H9 (cell line): ENCODE data around the gene SRSF7. TPM values are rescaled to one million over a fixed set of nuclear protein-coding genes. Genes with fewer than 3 reads are reported as not detected.

ENCODE experiments used
- DNase-seq: peaks from one replicate; pipeline ENCODE4 v3.0.0-alpha.2; 2017
- H2AFZ ChIP-seq: one replicate; pipeline ENCODE4 v1.6.1; 2013; ENCODE audit warnings: mild to moderate bottlenecking, low read length, control low read depth, moderate library complexity
- H2AK5ac ChIP-seq: 2 replicates; pipeline ENCODE4 v1.6.1; 2013; ENCODE audit warnings: low read length, control low read depth, mixed read lengths; ENCODE audit not compliant: insufficient read length
- H2BK120ac ChIP-seq: one replicate; pipeline ENCODE4 v1.6.1; 2013; ENCODE audit warnings: low read depth, mild to moderate bottlenecking, low read length, control low read depth, inconsistent platforms; ENCODE audit not compliant: poor library complexity, severe bottlenecking
- H2BK12ac ChIP-seq: 2 replicates; pipeline ENCODE4 v1.6.1; 2013; ENCODE audit warnings: low read length, control low read depth, mixed read lengths, low read depth; ENCODE audit not compliant: insufficient read length
- H2BK15ac ChIP-seq: 2 replicates; pipeline ENCODE4 v1.6.1; 2013; ENCODE audit warnings: low read depth, low read length, control low read depth
- H2BK20ac ChIP-seq: one replicate; pipeline ENCODE4 v1.6.1; 2013; ENCODE audit warnings: low read depth, mild to moderate bottlenecking, low read length, control low read depth, inconsistent platforms; ENCODE audit not compliant: poor library complexity, severe bottlenecking
- H2BK5ac ChIP-seq: 2 replicates; pipeline ENCODE4 v1.6.1; 2013; ENCODE audit warnings: low read length, control low read depth, mixed read lengths; ENCODE audit not compliant: insufficient read length
- H3K14ac ChIP-seq: 2 replicates; pipeline ENCODE4 v1.6.1; 2013; ENCODE audit warnings: low read length, control low read depth; ENCODE audit not compliant: insufficient read depth
- H3K18ac ChIP-seq: 2 replicates; pipeline ENCODE4 v1.6.1; 2013; ENCODE audit warnings: low read depth, mild to moderate bottlenecking, mixed read lengths, low read length, control low read depth; ENCODE audit not compliant: insufficient read length
- H3K23ac ChIP-seq: 2 replicates; pipeline ENCODE4 v1.6.1; 2013; ENCODE audit warnings: low read length, control low read depth, mixed read lengths, low read depth; ENCODE audit not compliant: insufficient read length
- H3K23me2 ChIP-seq: 2 replicates; pipeline ENCODE4 v1.6.1; 2013; ENCODE audit warnings: low read depth, mild to moderate bottlenecking, mixed read lengths, low read length, control low read depth; ENCODE audit not compliant: insufficient read length, poor library complexity, severe bottlenecking
- H3K27ac ChIP-seq: 2 replicates; pipeline ENCODE4 v1.5.1; 2013; ENCODE audit warnings: low read length, control low read depth, mixed read lengths, low read depth; ENCODE audit not compliant: insufficient read length
- H3K27me3 ChIP-seq: 2 replicates; pipeline ENCODE4 v1.6.1; 2013; ENCODE audit warnings: low read length, control low read depth, inconsistent platforms; ENCODE audit not compliant: insufficient read depth
- H3K4ac ChIP-seq: 2 replicates; pipeline ENCODE4 v1.6.1; 2013; ENCODE audit warnings: low read depth, mild to moderate bottlenecking, control low read depth, inconsistent platforms, low read length, moderate library complexity
- H3K4me1 ChIP-seq: 2 replicates; pipeline ENCODE4 v1.6.1; 2013; ENCODE audit warnings: low read length, control low read depth, inconsistent platforms; ENCODE audit not compliant: insufficient read depth
- H3K4me2 ChIP-seq: 2 replicates; pipeline ENCODE4 v1.6.1; 2013; ENCODE audit warnings: low read length, control low read depth, mixed read lengths; ENCODE audit not compliant: insufficient read length, insufficient read depth
- H3K56ac ChIP-seq: 2 replicates; pipeline ENCODE4 v1.6.1; 2013; ENCODE audit warnings: low read depth, mild to moderate bottlenecking, mixed read lengths, low read length, control low read depth; ENCODE audit not compliant: insufficient read length
- H3K79me1 ChIP-seq: 2 replicates; pipeline ENCODE4 v1.6.1; 2013; ENCODE audit warnings: low read depth, mild to moderate bottlenecking, moderate library complexity, low read length, control low read depth, inconsistent platforms; ENCODE audit not compliant: insufficient read depth, poor library complexity, severe bottlenecking
- H3K79me2 ChIP-seq: 2 replicates; pipeline ENCODE4 v1.6.1; 2013; ENCODE audit warnings: low read length, control low read depth, inconsistent platforms; ENCODE audit not compliant: insufficient read depth
- H3K9ac ChIP-seq: 2 replicates; pipeline ENCODE4 v1.6.1; 2013; ENCODE audit warnings: low read length, control low read depth, mixed read lengths; ENCODE audit not compliant: insufficient read length; ENCODE audit errors: extremely low read depth
- H3K9me3 ChIP-seq: one replicate; pipeline ENCODE4 v1.6.1; 2013; ENCODE audit warnings: low read depth, low read length, inconsistent platforms; ENCODE audit not compliant: control insufficient read depth
- H3T11ph ChIP-seq: one replicate; pipeline ENCODE4 v1.6.1; 2013; ENCODE audit warnings: mild to moderate bottlenecking, low read length, control low read depth, inconsistent platforms
- H4K20me1 ChIP-seq: one replicate; pipeline ENCODE4 v1.6.1; 2013; ENCODE audit not compliant: control insufficient read depth, insufficient read length, insufficient read depth
- H4K5ac ChIP-seq: 2 replicates; pipeline ENCODE4 v1.6.1; 2013; ENCODE audit warnings: low read depth, mild to moderate bottlenecking, mixed read lengths, low read length, control low read depth; ENCODE audit not compliant: insufficient read length
- H4K8ac ChIP-seq: replicated peaks from 2 replicates; pipeline ENCODE4 v1.6.1; 2013; ENCODE audit warnings: low read length, control low read depth, mixed read lengths, low read depth; ENCODE audit not compliant: insufficient read length
- H4K91ac ChIP-seq: 2 replicates; pipeline ENCODE4 v1.6.1; 2013; ENCODE audit warnings: low read depth, mild to moderate bottlenecking, moderate library complexity, mixed read lengths, low read length, control low read depth; ENCODE audit not compliant: insufficient read length
- H3K27ac Mint-ChIP-seq, 3 experiments: 2 replicates in 2 of 3; 3 replicates in 1 of 3; pipeline ENCODE4 v1.8.0; 2020 to 2021; ENCODE audit warnings: mixed read lengths in 3 of 3, mild to moderate bottlenecking in 1 of 3, moderate library complexity in 1 of 3
- H3K27me3 Mint-ChIP-seq: 2 replicates; pipeline ENCODE4 v1.8.0; 2021; ENCODE audit warnings: low read depth, mild to moderate bottlenecking, moderate library complexity, mixed read lengths
- H3K36me3 Mint-ChIP-seq, 3 experiments: 2 replicates in 2 of 3; 3 replicates in 1 of 3; pipeline ENCODE4 v1.8.0; 2020 to 2021; ENCODE audit warnings: low read depth in 3 of 3, mixed read lengths in 3 of 3; ENCODE audit not compliant: insufficient read depth in 1 of 3
- H3K4me1 Mint-ChIP-seq, 2 experiments: 2 replicates each; pipeline ENCODE4 v1.8.0; 2020; ENCODE audit warnings: mixed read lengths in 2 of 2
- H3K4me3 Mint-ChIP-seq, 2 experiments: 2 replicates in 1 of 2; 3 replicates in 1 of 2; pipeline ENCODE4 v1.8.0; 2020 to 2021; ENCODE audit warnings: mild to moderate bottlenecking in 2 of 2, mixed read lengths in 2 of 2, moderate library complexity in 1 of 2
- H3K9me3 Mint-ChIP-seq, 2 experiments: 2 replicates in 1 of 2; 3 replicates in 1 of 2; pipeline ENCODE4 v1.8.0; 2020; ENCODE audit warnings: mild to moderate bottlenecking in 2 of 2, mixed read lengths in 2 of 2, moderate library complexity in 1 of 2
- WGBS: extraction: QIAGEN DNeasy Blood & Tissue Kit; methylation state at CpG from one replicate; pipeline ENCODE4 v1.1.7; 2013; ENCODE audit warnings: missing lambda C conversion rate, low lambda C conversion rate, mixed read lengths; ENCODE audit not compliant: insufficient read length; ENCODE audit errors: extremely low coverage; 5-methylcytosine and 5-hydroxymethylcytosine counted together
- total RNA-seq: library from RNA; stranded (reverse); gene quantifications from 2 replicates; pipeline ENCODE4 v1.2.1, GENCODE V29; 2021
- TF ChIP-seq, protein P1 (sequence below): fragments of 200-600 bp; sonication (generic); conservative IDR thresholded peaks from 3 replicates; pipeline ENCODE4 v1.8.0; 2021; ENCODE audit warnings: antibody characterized with exemption, mild to moderate bottlenecking

Gene SRSF7
- total RNA-seq, 1 experiment from 2014 or later: 576 TPM

DNA sequence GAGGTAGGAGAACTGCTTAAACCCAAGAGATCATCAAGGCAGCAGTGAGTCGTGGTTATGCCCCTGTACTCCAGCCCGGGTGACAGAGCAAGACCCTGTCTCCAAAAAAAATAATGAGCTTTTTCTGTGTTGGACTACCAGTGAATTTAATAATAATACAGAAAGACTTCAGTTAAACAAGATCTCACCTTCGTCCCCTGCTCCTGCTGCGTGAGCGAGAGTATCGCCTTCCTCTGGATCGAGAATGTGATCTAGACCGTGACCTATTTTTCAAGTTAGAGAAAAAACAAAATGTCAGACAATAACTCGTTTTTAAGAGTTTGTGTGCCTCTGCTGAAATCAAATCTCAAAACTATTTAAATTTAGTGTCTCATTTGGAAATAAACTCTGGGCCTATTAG, 2.8 kb downstream of the SRSF7 start:
- H2AK5ac ChIP-seq: no peak overlapping the region
- Mint-ChIP-seq H3K27ac (peak overlapping the region in 2 of 3 experiments; percentile 28 to 95; a peak in 3 of 7 replicates), H3K4me1 (peaks cover 44% of the 10 kb centered on the region in 2 experiments), H3K4me3 (peak overlapping the region; percentile 70 to 100), H3K36me3 (peaks cover 70 to 79% (median 76%) of the 10 kb centered on the region in 3 experiments), H3K9me3 (peaks cover 3 to 6% of the 10 kb centered on the region in 2 experiments; a peak in 4 of 5 replicates), H3K27me3 (peaks cover 5% of the 10 kb centered on the region)
- peaks cover 5% of the 10 kb centered on the region for H3K23me2 ChIP-seq
- no peaks in the 10 kb centered on the region for H4K20me1 ChIP-seq
- no peak overlapping the region for H2BK15ac ChIP-seq
- DNase-seq: no peak
- H3K79me2 ChIP-seq: peaks cover 20% of the 10 kb centered on the region
- H4K91ac ChIP-seq: no peak overlapping the region
- H3K27me3 ChIP-seq: no peaks in the 10 kb centered on the region
- peak overlapping the region; percentile 63 for H3K4me2 ChIP-seq
- H3K4me1 ChIP-seq: no peaks in the 10 kb centered on the region
- no CpG with 5 or more reads among the region's 9 CpGs for WGBS
- H3K23ac ChIP-seq: no peak overlapping the region
- H3K4ac ChIP-seq: no peak overlapping the region
- no peaks in the 10 kb centered on the region for H3K9me3 ChIP-seq
- H2BK20ac ChIP-seq: no peak overlapping the region
- no peak overlapping the region for H4K5ac ChIP-seq
- no peak overlapping the region for H2BK5ac ChIP-seq
- no peak overlapping the region for H3K18ac ChIP-seq
- peak overlapping the region; percentile 23 for H3K9ac ChIP-seq
- H2BK120ac ChIP-seq: no peak overlapping the region
- H3K79me1 ChIP-seq: no peaks in the 10 kb centered on the region
- H4K8ac ChIP-seq: no peak overlapping the region
- H3K27ac ChIP-seq: no peak overlapping the region
- H2BK12ac ChIP-seq: no peak overlapping the region
- no peak overlapping the region for H2AFZ ChIP-seq
- H3T11ph ChIP-seq: no peak overlapping the region
- H3K56ac ChIP-seq: no peak overlapping the region
- no peak overlapping the region for H3K14ac ChIP-seq
- TF ChIP-seq, protein P1, sequence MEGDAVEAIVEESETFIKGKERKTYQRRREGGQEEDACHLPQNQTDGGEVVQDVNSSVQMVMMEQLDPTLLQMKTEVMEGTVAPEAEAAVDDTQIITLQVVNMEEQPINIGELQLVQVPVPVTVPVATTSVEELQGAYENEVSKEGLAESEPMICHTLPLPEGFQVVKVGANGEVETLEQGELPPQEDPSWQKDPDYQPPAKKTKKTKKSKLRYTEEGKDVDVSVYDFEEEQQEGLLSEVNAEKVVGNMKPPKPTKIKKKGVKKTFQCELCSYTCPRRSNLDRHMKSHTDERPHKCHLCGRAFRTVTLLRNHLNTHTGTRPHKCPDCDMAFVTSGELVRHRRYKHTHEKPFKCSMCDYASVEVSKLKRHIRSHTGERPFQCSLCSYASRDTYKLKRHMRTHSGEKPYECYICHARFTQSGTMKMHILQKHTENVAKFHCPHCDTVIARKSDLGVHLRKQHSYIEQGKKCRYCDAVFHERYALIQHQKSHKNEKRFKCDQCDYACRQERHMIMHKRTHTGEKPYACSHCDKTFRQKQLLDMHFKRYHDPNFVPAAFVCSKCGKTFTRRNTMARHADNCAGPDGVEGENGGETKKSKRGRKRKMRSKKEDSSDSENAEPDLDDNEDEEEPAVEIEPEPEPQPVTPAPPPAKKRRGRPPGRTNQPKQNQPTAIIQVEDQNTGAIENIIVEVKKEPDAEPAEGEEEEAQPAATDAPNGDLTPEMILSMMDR: no peak
